ENCODE data around the gene TCF15.

- TF ChIP-seq EZH2phosphoT487 (IDR thresholded peaks at IDR 0.05; ENCODE audit: low read depth, severe bottlenecking, unreplicated experiment): no peak
- TF ChIP-seq CTCF (IDR thresholded peaks at IDR 0.05; ENCODE audit: poor library complexity): no peak
Measured at GRCh38 chr20:646107-646867, 36.2 kb upstream of the TCF15 start.

Data from hepatocyte (in vitro differentiated cells).